GM19193 (cell line): ENCODE data around the gene FCRL2.

ENCODE experiments used
- POLR2A ChIP-seq: IDR thresholded peaks from 4 replicates; pipeline ENCODE4 v1.6.1; 2011; ENCODE audit not compliant: insufficient read depth, insufficient read length; ENCODE audit errors: extremely low read depth

The FCRL2 gene

DNA sequence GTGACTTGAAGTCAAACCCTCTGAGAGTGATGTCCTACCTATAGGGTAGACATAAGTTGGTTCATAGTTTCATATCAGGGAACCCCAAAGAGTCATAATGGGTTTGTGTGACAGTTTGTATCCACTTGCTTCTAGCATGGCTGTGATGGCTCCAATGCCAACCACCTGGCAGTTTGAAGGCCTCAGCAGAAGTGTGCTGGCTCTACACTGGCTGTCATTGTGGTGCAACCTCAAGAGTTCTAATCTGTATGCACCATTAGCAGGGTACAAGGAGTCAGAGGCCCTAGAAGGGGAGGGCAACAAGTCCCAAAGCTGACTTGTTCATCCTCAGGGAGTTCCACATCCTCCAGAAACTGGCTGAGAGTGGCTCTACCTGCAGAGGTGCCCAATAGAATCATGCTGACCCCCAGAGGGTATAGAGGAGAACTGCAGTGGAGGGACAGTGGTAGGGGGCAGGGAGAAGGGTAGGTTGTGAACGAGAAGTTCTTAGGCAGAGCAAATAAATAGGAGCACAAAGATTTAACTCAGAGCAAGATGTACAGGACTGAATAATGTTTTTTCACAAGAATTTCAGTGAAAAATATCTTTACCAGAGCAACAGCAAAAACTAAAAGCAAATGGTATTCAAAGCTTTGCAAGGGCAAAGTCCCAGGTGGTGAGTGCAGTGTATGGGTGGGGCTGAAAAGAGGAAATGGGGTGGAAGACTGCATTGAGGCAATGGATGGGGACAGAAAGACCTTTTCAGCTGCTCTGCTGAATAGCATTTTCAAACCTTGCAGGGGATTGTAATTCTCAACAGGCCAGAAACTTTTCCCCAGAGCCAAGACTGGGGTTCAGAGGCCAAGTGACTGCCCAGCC, 3.2 kb downstream of the FCRL2 start:
- TF ChIP-seq POLR2A: no peak

DNA sequence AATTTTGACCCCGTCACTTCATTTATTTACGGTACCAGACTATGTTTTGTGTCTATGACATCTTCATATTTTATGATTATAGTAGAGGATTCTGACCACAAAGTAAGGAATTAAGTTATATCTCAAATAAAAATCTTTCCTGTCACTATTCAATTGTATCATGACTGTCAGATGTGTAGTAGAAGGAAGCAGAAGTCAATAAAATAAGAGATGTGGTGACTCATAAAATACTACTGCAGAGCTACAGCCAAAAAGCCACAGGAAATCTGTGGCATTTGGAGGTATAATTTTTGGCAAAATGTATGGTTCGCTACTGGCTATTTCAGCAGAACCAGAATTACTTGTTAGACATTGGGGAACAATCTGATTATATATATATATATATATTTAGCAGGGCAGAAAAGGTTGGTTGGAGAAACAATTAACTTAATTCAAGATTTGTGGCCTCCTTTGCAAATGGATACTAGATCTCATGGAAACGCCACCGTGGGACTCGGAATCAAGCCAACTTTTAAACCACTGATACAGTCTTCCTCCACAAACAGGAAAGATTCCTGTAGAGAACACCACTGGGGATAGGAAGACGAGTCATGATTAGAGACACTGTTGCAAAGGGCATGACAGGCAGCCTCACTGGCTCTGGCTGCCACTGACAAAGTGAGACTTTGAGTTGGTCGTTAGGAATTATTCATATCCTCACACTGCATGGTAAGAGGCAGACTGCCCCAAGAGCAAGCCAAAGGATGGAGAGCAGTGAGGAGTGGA, 5.1 kb downstream of the FCRL2 start:
- no peak for TF ChIP-seq POLR2A

DNA sequence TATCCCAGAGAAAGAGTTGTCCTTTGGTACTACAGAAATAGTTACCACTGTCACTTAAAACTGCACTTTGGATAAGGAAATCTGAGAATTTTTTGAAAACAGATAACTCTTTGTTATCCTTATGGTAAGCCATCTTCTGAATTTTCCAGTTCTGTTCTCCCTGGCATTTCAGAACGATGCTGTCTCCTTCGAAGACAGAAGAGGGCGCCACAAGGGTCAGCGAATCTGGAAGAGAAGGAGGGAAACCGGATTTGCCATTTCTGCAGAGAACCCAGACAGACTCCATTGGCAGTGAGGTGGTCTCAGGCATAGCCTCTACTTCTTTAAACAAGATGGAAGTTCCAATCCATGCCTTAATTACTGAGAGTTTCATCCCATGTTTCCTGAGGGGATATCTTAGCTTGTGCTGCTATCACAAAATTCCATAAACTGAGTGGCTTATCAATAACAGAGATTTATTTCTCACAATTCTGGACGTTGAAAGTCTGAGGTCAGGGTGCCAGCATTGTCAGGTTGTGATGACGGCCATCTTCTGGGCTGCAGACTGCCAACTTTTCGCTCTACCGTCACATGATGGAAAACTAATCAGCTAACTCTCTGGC, 6.4 kb downstream of the FCRL2 start:
- no peak for TF ChIP-seq POLR2A

DNA sequence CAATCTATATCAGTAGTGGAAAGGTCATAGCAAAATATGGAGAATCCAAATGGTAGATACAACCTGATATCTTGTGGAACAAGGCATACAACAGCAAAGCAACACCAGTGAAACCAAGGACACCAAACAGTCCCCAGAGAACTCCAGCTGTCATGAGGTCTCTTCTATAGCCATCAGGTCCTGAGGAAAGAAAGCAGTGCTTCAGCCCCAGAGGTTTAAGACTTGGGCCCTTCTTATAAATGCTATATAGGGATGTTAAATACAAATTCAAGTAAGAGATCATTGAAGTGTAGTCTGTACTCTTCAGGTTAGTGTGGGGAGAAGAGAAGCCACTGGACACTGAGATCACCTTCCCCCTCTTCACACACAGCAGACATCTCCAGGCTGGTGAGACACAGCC, 10.1 kb downstream of the FCRL2 start:
- TF ChIP-seq POLR2A: no peak

DNA sequence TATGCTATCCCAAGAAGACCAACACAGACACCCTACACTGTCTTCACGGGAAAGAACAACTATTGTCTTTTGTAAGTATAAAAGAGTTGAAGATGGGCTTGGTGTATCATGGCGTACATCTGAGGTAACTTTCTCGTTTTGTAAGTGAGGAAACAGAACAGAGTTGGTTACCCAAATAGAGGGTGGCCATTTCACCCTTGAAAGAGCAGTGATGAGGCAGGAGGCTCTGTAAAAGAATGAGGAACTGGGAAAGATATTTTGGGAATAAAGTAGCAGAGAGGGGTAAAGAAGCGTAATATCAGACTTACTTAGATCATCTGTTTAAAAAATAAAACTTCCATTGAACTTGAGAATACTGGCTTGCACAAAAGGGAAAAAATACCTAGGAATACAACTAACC, 18.9 kb downstream of the FCRL2 start:
- no peak for TF ChIP-seq POLR2A

DNA sequence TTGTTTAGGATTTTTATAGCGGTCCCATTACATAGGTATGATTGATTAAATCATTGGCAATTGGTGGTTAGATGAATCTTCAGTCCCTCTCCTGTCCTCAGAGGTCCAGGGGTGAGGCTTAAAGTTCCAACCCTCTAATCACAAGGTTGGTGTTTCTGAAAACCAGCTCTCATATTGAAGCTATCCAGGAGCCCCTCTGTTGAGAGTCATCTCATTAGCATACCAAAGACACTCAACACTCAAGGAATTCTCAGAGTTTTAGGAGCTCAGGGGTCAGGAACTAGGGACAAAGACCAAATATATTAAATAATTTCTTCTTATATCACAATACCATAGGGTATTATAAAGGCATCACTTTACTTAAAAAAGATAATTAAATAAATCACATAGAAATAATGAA, 23.3 kb downstream of the FCRL2 start:
- TF ChIP-seq POLR2A: no peak

DNA sequence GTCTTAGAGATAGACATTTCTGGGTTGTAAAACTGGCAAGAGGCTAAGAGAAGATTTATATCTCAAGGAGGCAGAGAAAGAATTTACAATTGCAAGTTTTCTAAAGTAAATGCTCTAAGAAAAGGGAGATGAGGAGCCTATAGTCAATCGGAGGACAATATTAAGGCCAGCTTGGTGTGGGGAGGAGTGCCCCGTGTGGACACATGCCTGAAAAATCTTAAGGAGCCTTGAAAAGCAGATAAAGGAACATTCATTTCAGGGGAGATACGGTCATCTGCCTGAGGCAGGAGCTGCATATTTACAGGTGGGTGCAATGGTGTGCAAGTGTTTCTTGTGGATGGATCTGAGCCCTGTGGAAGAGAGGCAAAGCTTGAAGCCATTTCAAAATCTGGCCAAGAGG, 25.6 kb downstream of the FCRL2 start:
- no peak for TF ChIP-seq POLR2A

DNA sequence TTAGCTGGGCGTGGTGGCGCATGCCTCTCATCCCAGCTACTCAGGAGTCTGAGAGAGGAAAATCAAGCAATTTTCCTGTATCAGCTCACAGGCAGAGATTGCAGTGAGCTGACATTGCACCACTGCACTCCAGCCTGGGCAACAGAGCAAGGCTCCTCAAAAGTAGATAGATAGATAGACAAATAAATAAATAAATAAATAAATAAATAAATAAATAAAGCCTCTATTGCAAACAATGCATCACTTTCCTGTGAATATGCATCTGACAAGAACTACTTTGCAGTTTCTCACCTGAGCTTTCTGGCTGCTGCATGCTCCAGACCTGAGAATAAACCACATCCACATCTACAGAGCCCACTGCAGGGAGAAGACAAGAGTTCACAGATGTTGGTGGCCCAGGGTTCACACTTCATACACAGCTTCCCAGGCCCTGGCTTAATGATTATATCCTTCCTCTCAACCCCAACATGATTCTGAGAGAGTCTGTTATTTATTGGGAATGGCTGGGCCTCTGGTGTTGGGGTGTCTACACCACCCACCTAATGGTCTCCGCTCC, 28.6 kb downstream of the FCRL2 start:
- TF ChIP-seq POLR2A: no peak

DNA sequence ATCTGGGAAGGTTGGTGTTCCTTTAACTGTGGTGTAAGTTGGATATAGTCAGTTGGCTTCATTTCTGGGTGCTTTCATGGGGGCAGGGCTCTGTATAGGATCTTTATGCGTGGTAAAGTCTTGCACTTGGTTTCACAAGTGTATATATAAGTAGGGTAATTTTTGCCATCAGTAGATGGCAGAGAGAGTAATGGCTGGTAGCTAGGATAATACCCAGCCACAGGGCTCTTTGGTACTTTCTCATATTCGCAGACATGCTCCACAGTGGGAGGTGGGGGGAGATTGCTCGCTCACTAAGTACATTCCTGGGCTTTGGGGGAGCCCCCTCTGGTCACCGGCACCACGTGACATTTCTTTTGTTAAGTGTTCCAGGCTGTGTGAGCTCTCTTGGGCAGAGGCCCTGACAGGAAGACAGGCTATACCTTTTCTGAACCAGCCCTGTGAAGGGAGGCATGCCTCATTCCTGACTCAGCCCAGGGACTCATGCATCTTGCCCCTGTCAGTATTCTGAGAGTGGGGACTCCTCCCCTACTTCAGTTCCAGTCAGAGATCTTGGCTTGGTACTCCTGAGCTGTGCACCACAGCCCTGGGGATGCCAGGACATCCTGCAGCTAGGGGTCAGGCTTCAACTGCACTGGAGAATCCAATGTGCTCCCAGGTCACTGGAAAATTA, 37.6 kb downstream of the FCRL2 start:
- no peak for TF ChIP-seq POLR2A

DNA sequence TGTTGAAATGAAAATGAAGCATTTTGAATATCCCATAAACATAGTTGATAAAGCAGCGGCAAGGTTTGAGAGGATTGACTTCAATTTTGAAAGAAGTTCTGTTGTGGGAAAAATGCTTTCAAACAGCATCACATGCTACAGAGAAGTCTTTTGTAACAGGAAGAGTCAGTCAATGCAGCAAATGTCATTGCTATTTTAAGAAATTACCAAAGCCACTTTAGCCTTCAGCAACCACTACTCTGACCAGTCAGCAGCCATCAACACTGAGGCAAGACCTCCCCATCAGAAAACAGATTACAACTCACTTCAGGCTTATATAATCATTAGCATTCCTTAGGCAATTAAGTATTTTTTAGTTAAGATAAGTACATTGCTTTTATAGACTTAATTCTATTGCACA, 42.6 kb downstream of the FCRL2 start:
- no peak for TF ChIP-seq POLR2A

DNA sequence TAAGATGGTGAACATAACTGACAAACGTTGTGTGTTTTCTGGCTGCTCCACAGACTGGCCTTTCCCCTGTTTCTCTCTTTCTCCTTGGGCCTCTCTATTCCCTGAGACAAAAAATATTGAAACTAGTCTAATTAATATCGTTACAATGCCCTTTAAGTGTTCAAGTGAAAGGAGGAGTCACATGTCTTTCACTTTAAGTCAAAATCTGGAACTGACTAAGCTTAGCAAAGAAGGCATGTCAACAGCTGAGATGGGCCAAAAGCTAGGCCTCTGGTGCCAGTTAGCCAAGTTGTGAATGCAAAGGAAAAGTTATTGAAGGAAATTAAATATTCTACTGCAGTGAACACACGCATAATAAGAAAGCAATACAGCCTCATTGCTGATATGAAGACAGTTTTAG, 44.2 kb downstream of the FCRL2 start:
- no peak for TF ChIP-seq POLR2A

DNA sequence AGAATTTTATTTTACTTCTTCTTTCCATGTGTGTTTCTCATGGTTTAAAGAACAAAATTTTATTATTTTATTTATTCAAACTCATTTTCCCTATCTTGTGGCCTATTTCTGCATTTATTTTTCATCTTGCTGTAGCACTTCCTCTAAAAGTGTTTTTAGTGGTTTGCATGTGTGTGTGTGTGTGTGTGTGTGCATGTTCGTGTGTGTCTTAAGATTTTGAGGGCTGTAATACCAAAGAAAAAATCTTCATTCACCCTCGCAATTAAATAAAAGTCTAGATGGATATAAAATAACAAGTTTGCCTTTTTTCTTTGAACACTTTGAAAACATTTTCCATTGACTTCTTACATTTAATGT, 51.7 kb downstream of the FCRL2 start:
- TF ChIP-seq POLR2A: no peak

DNA sequence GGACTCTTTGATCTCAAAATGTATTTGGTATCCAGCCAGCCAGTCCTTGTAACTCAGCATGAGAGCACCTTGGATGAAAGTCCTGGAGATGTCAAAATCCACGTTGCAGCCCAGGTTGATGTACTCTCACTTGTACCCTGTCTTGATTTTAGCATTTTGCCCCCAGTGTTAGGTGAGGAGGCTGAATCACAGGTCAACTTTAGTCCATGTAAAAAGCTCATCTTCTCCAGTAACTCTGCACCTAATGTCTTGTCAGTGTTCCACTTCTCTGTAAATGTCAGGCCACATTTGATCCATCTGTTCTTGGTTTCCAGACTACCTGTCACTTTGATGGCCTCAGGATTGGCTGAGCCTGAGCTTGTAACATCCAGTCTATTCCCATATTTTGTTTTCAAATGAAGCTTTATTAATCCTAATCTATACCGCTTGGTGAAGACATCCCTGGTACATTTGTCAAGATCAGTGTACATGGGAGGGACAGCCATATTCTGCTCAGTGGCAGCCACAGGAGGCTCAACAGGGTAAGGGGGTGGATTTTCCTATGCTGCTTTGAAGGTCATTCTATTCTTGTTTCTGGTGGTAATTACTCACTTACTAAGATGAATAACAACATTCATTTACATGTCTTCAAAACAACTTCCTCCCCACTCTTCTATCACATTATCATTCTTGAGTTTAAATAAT, 52.3 kb downstream of the FCRL2 start:
- no peak for TF ChIP-seq POLR2A

DNA sequence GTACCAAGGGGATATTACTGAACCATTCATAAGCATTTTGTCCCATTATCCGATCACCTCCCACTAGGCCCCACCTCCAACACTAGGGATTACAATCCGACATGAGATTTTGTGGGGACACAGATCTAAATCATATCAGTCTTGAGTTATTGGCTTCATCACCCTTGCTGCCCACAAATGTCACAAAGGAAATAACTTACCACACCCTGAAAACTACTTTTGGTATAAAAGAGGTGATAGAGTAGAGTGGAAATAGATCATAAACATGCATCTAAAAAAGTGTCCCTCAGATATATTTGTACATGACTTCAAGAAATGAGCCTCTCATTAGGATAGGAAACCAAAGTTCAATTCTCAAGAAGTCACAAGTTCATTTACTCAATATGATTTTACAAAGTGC, 53.8 kb downstream of the FCRL2 start:
- no peak for TF ChIP-seq POLR2A

DNA sequence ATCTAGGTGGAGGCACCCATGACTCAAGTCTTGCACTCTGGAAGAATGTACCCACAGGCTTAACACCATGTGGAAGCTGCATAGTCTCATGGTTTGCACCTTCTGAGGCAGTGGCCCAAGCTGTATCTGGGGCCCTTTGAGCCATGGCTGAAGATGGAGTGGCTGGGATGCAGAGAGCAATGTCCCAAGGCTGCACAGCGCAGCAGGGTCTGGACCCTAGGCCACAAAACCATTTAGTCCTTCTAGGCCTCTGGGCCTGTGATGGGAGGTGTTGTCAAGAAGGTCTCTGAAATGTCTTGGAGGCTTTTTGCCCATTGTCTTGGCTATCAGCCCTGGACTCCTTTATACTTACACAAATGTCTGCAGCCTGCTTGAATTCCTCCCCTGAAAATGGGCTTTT, 54.9 kb downstream of the FCRL2 start:
- TF ChIP-seq POLR2A: no peak

DNA sequence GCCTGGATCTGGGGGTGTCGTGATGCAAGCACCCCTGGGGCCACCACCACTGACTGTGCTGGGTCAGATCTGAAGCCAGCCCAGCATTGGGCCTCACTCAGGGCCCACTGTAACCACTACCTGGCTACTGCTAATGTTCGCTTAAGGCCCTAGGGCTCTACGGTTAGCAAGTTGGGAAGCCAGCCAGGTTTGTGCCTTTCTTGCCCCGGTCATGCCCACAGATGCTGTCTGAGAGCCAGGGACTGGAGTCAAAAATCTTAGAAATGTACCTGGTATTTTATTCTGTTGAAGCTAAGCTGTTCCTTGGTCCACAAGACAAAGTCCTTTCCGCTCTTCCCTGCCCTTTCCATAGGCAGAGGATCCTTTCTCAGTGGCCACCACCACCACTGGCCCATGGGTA, 61.2 kb downstream of the FCRL2 start:
- TF ChIP-seq POLR2A: no peak
